Activated CD8-positive, alpha-beta memory T cell treated with anti-CD3 and anti-CD28 coated beads, Interleukin-2, amount 50 U/mL, for 1 hour (primary cell): Measurements from ENCODE around the gene EIF3D.

Experiments used
- DNase-seq: peaks from one replicate; pipeline ENCODE4 v3.0.0-alpha.2; 2020; ENCODE audit errors: extremely low read depth

EIF3D gene

DNA sequence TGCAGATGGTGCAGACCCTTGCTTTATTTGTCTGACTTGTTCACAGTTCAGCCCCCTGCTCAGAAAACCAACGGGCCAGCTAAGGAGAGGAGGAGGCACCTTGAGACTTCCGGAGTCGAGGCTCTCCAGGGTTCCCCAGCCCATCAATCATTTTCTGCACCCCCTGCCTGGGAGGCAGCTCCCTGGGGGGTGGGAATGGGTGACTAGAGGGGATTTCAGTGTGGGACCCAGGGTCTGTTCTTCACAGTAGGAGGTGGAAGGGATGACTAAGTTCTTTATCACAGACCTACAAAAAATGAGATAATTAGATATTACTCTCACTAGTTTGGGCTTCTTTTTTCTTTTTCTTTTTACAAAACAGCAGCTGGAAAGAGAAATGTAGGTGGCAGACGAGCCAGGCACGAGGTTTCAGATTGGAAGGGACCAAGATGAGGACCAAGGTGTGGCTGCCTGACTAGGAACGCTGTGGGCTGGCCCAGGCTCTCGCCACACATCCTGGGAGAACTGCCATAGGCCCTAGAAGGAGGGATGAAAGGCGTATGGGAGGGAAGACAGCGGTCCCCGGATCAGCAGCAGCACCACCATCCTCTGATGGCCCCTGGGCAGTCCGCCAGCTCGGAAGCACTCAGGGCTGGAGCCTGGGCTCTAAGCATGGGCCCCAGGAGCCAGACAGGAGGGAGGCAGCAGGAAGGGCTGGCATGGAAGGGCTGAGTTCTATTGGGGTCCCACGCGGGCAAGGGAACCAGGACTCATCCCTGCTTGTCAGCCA lies 61.7 kb downstream of the EIF3D start:
- no peak for DNase-seq

DNA sequence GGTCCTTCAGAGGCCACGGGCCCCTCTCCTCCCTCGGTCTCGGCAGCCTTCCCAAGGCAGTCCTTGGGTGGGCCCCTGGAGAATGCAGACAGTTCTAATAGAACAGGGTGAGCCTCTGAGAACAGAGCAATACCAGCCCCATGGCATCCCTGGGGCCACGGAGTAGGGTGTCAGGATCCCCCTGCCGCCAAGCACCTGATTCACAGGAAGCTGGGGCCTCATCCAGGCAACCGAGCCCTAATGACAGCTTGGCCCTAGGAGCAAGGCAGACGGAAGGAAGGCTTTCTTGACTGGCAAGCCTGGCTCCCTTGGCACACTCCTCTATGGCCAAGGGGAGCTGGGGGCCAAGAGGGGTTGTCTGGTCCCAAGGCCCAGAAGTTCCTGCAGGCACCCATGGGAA lies 62.7 kb downstream of the EIF3D start:
- no peak for DNase-seq

DNA sequence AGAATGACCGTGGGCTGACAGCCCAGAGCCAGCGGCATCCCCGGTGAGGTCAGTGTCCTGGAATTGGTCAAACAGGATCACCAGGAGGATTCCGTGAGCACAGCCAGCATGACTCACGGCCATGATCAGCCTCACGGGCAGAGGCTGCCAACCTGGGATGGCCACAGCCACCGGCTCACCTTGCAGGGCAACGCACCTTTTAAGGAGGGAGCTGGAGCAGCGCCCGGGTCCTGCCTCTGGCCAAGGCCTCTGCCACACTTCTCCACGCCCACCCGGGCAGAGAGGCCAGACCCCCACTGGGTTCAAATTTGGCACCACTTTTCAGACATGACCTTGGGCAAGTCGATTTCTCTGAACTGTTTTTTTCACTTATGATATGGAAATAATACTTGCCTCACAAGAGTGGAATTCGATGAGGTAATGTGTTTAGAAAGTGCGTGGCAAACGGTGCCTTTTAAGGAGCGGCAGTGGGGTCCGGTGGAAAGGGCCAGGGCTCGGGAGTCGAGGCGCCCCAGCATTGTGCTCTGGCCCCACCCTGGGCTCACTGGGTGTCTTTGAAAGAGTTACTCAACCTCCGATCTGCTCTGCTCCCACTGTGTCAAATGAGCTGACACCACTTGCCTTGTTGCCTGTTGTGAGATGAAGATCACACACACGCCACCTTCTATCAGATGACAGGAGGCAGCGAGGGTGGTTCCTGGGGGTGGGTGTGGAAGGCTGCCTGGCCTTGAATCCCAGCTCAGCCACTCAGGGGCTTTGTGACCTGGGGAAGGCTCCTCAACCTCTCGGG lies 63.5 kb downstream of the EIF3D start:
- DNase-seq: no peak

DNA sequence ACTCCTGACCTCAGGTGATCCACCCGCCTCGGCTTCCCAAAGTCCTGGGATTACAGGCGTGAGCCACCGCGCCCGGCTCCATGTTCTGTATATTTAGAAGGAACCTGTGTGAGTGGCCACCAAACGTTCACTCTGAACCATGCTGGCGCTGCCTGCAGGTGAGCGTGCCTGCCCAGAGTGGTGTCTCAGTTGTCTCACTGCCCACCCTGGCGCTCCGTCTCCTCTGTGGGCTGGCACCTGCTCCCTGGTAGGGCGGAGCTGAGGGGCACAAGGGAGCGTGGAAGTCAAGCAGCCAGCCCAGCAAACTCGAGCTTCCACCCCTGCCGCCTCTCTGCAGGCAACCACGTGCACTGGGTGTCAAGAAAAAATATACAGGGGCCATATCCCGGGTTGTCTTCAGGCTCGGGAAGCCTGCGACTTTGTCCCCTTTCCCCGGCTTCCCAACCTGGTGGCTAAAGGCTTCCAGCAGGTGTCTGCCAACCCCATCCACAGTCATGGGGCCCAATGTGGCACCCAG lies 64.2 kb downstream of the EIF3D start:
- DNase-seq: no peak

DNA sequence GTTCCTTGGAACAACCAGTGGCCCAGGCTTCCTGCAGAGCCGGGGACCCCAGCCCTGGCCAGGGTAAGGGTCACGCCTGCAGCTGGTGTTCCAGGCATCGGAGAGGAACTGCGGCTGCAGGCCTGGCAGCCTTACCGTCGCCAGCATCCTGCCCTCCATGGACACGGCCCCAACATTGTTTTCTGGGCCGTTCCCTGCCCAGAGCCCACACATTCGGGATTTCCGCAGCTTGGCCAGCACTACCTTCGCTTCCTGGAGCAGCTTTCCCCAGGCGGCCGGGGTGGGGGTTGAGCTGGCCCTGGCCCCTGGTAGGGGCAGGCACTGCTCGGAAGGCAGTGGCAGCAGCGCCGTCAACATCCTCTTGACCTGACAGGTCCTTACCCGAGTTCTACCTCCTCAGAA lies 65.2 kb downstream of the EIF3D start:
- no peak for DNase-seq

DNA sequence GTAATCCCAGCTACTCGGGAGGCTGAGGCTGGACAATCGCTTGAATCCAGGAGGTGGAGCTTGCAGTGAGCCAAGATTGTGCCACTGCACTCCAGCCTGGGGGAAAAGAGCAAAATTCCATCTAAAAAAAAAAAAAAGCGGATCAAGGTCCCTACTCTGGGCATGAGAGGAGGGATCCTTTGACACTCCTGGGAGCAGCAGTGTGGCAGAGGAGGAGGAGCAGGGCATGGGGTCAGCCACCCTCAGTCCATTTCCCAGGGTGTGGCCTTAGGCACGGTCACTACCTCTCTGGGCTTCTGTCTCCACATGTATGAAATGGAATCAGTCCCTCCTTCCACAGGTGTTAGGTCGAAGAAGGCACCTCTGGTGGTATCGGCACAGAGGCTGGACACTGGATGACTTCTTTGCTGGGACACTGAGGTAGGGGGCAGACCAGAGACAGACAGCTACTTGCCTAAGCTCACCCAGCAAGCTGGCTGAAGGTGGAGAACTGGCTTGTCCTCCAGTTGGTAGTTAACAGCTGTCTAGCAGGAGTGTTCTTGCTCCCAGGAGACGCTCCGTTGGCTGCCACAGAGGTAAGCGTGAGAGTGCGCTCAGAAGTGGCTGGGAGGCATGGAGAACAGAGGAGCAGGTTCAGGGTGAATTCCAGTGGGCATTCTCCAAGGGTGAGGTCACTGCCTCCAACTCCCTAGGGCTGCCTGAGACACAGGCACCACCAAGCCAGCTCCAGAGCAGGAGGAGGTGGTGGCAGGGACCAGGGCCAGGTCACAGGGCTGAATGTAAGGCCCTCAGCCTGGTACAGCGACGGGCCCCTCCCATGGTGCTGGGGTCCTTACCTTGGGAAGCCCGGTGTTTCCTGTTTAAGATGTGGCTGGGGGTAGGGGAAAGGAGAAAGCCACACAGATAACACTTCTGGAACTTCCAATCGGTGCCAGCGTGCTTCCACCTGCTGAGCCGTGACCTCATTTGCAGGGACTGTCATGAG lies 67.0 kb downstream of the EIF3D start:
- no peak for DNase-seq
